Fibroblast of lung (primary cell): ENCODE measurements around the gene CUL1. TPM values are rescaled to one million over a fixed set of nuclear protein-coding genes. Genes with fewer than 3 reads are reported as not detected.

ENCODE experiments used
- DNase-seq, 2 donors: peaks; one replicate each; pipeline versions ENCODE4 v3.0.0 to v3.0.0-alpha.2; 2010; ENCODE audit warnings: low read depth in 2 of 2
- H2AFZ ChIP-seq: 2 replicates; pipeline ENCODE4 v1.5.1; 2012; ENCODE audit warnings: low read length, control low read depth, inconsistent platforms
- H3K27ac ChIP-seq: 2 replicates; pipeline ENCODE4 v1.5.1; 2011; ENCODE audit warnings: low read length, control low read depth; ENCODE audit not compliant: insufficient read depth
- H3K27me3 ChIP-seq: 2 replicates; pipeline ENCODE4 v1.5.1; 2011; ENCODE audit warnings: mild to moderate bottlenecking, low read length; ENCODE audit not compliant: control insufficient read depth, insufficient read depth
- H3K36me3 ChIP-seq: 2 replicates; pipeline ENCODE4 v1.5.1; 2011; ENCODE audit warnings: low read length; ENCODE audit not compliant: control insufficient read depth, insufficient read depth
- H3K4me1 ChIP-seq: 2 replicates; pipeline ENCODE4 v1.5.1; 2011; ENCODE audit warnings: low read length; ENCODE audit not compliant: control insufficient read depth, insufficient read depth; ENCODE audit errors: extremely low read depth
- H3K4me2 ChIP-seq: 2 replicates; pipeline ENCODE4 v1.5.1; 2011; ENCODE audit warnings: low read length, control low read depth; ENCODE audit not compliant: insufficient read depth; ENCODE audit errors: extremely low read depth
- H3K4me3 ChIP-seq, 4 experiments: fragments of 200-600 bp in 1 of 4; sonication (generic) in 1 of 4; replicated peaks in 1 of 4; 2 replicates each; pipeline ENCODE4 v1.5.1; 2011 to 2016; ENCODE audit warnings: low read length in 4 of 4, low read depth in 3 of 4, mild to moderate bottlenecking in 3 of 4, control low read depth in 2 of 4, inconsistent platforms in 1 of 4, mixed read lengths in 1 of 4; ENCODE audit not compliant: insufficient read depth in 1 of 4; ENCODE audit errors: control extremely low read depth in 1 of 4
- H3K79me2 ChIP-seq: 2 replicates; pipeline ENCODE4 v1.5.1; 2012; ENCODE audit warnings: mild to moderate bottlenecking, low read length, inconsistent platforms; ENCODE audit not compliant: control insufficient read depth, insufficient read depth
- H3K9ac ChIP-seq: 2 replicates; pipeline ENCODE4 v1.5.1; 2011; ENCODE audit warnings: mild to moderate bottlenecking, low read length, control low read depth; ENCODE audit not compliant: insufficient read depth
- H3K9me3 ChIP-seq: 2 replicates; pipeline ENCODE4 v1.5.1; 2012; ENCODE audit warnings: low read depth, low read length; ENCODE audit not compliant: control insufficient read depth, insufficient read depth
- H4K20me1 ChIP-seq: 2 replicates; pipeline ENCODE4 v1.5.1; 2011; ENCODE audit warnings: low read length; ENCODE audit not compliant: control insufficient read depth, insufficient read depth; ENCODE audit errors: extremely low read depth
- CTCF ChIP-seq, 2 donors: IDR thresholded peaks in 1 of 2; conservative IDR thresholded peaks in 1 of 2; 1 replicate in 1 of 2; 2 replicates in 1 of 2; pipeline ENCODE4 v1.5.1; 2011 to 2012; ENCODE audit warnings: low read length in 2 of 2, control low read depth in 1 of 2, inconsistent platforms in 1 of 2, low read depth in 1 of 2, mild to moderate bottlenecking in 1 of 2
- EZH2 ChIP-seq: IDR thresholded peaks from 2 replicates; pipeline ENCODE4 v1.5.1; 2012; ENCODE audit warnings: low read length, control low read depth, mild to moderate bottlenecking; ENCODE audit errors: missing control alignments
- polyA plus RNA-seq, 2 donors: library from polyadenylated mRNA; depleted of rRNA in 1 of 2; stranded (reverse) in 1 of 2; unstranded in 1 of 2; fragments of >200 nt; gene quantifications; 2 replicates each; pipeline ENCODE4 v1.2.1, GENCODE V29; 2011 to 2012; ENCODE audit warnings: missing spikeins in 1 of 2
- total RNA-seq: library from RNA; depleted of rRNA; stranded (reverse); fragments of >200 nt; gene quantifications from 2 replicates; pipeline ENCODE4 v1.2.1, GENCODE V29; 2014

Gene CUL1
- total and polyA plus RNA-seq, 2 donors (not counting 1 experiment from before 2014, with no cell fraction given) = 47.9 to 52.3 TPM

GRCh38 chr7:148715027-148715426 lies 16.3 kb downstream of the CUL1 start:
- peaks cover 3% of the 10 kb centered on the region for H4K20me1 ChIP-seq
- H3K9ac ChIP-seq = no peak overlapping the region
- no peak overlapping the region for H3K4me2 ChIP-seq
- no peaks in the 10 kb centered on the region for H3K27me3 ChIP-seq
- H3K9me3 ChIP-seq = no peaks in the 10 kb centered on the region
- DNase-seq = no peak
- H3K4me1 ChIP-seq = no peaks in the 10 kb centered on the region
- peaks cover 94% of the 10 kb centered on the region for H3K79me2 ChIP-seq
- TF ChIP-seq CTCF (conservative IDR thresholded peaks at IDR 0.05 in 1 of 2, IDR thresholded peaks at IDR 0.05 in 1 of 2; ENCODE audit: low read depth in 1 of 2, low read length in 2 of 2) (no peak), EZH2 (no peak)
- H3K36me3 ChIP-seq = peaks cover 3% of the 10 kb centered on the region
- no peak overlapping the region for H3K27ac ChIP-seq
- H3K4me3 ChIP-seq = no peak overlapping the region
- H2AFZ ChIP-seq = no peak overlapping the region

DNA sequence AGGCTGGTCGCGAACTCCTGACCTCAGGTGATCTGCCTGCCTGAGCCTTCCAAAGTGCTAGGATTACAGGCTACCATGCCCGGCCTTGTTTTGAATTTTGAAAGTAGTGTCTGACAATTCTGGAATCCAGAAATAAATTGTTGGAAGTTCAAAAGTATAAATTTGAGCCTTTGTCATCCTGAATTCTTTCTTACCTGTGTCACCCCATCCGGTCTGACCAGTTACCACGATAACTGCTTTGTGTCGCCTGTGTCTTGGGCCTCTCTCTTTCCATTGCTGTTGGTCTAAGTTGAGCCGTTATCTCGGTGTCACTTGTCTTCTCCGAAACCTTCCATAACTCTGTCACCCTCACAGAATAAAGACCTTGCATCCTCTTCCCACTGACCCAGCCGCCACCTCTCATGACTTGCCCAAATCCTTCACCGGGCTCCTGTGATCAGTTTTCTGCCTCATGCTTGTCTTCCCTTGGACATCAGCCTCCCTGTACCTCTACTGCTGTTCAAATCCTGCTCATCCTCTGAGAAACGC lies 18.6 kb downstream of the CUL1 start:
- Histone ChIP-seq H2AFZ (no peak overlapping the region), H3K4me3 (no peak overlapping the region), H3K79me2 (peaks cover 95% of the 10 kb centered on the region), H3K27ac (no peak overlapping the region), H3K27me3 (no peaks in the 10 kb centered on the region), H4K20me1 (peaks cover 4% of the 10 kb centered on the region), H3K9me3 (no peaks in the 10 kb centered on the region), H3K9ac (no peak overlapping the region), H3K36me3 (peaks cover 3% of the 10 kb centered on the region), H3K4me2 (no peak overlapping the region), H3K4me1 (no peaks in the 10 kb centered on the region)
- TF ChIP-seq CTCF (conservative IDR thresholded peaks at IDR 0.05 in 1 of 2, IDR thresholded peaks at IDR 0.05 in 1 of 2; ENCODE audit: low read depth in 1 of 2, low read length in 2 of 2) (no peak), EZH2 (no peak)
- DNase-seq = no peak

DNA sequence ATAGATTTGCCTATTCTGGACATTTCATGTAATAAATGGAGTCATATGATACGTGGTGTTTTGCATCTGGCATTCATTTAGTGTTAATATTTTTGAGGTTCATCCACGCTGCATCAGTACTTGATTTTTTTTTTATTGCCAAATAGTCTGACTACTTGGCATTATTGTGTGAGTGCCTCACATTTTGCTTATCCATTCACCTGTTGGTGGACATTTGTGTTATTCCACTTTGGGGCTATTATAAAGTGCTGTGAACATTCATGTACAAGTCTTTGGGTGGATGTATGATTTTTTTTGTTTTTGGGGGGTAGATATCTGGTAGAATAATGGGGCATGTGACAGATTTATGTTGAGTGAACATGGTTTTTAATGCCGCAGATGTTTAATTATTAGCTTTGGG lies 19.7 kb downstream of the CUL1 start:
- Histone ChIP-seq H3K27me3 (no peaks in the 10 kb centered on the region), H3K4me3 (no peak overlapping the region), H3K27ac (no peak overlapping the region), H2AFZ (no peak overlapping the region), H3K79me2 (peaks cover 95% of the 10 kb centered on the region), H4K20me1 (peaks cover 2% of the 10 kb centered on the region), H3K4me2 (no peak overlapping the region), H3K9ac (no peak overlapping the region), H3K4me1 (peaks cover 2% of the 10 kb centered on the region), H3K9me3 (no peaks in the 10 kb centered on the region), H3K36me3 (peaks cover 3% of the 10 kb centered on the region)
- DNase-seq = no peak
- no peak for TF ChIP-seq CTCF (conservative IDR thresholded peaks at IDR 0.05 in 1 of 2, IDR thresholded peaks at IDR 0.05 in 1 of 2; ENCODE audit: low read depth in 1 of 2, low read length in 2 of 2)
- TF ChIP-seq EZH2 = no peak
